GM18519 (cell line): ENCODE data around the gene MUC5AC.
"Not testable (repeated sequence)": the region's sequence is repeated elsewhere in the genome, so short reads cannot be mapped to it uniquely, and the experiment has no call there.

Experiments used
- ATAC-seq: cut with Tn5 transposase; IDR thresholded peaks from one replicate; pipeline ENCODE4 v1.9.1; 2021; ENCODE audit warnings: mild to moderate bottlenecking, moderate library complexity; ENCODE audit not compliant: unreplicated experiment, low FRiP score

Gene MUC5AC

DNA sequence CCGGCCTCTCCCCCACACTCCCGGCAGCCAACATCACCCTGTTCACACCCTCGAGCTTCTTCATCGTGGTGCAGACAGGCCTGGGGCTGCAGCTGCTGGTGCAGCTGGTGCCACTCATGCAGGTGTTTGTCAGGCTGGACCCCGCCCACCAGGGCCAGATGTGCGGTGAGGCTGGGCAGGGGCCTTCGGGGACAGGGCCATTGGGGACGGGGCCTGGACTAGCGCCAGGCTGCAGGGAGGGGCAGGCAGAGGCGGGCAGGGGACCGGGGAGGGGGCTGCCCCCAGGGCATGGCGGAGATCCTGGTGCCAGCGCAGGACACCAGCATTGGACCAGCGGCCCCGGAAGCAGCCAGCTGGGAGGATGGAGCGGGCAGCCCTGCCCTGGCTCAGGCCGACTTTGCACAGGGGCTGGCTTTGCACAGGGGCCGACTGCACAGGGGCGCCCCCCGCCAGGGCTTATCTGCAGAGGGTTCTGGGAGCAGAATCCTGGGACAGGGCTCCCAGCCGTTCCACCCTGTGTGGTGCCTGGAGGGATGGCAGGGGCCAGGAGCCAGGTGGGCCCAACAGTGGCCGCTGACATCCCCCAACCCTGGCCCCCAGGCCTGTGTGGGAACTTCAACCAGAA lies 73.8 kb downstream of the MUC5AC start:
- no peak for ATAC-seq

DNA sequence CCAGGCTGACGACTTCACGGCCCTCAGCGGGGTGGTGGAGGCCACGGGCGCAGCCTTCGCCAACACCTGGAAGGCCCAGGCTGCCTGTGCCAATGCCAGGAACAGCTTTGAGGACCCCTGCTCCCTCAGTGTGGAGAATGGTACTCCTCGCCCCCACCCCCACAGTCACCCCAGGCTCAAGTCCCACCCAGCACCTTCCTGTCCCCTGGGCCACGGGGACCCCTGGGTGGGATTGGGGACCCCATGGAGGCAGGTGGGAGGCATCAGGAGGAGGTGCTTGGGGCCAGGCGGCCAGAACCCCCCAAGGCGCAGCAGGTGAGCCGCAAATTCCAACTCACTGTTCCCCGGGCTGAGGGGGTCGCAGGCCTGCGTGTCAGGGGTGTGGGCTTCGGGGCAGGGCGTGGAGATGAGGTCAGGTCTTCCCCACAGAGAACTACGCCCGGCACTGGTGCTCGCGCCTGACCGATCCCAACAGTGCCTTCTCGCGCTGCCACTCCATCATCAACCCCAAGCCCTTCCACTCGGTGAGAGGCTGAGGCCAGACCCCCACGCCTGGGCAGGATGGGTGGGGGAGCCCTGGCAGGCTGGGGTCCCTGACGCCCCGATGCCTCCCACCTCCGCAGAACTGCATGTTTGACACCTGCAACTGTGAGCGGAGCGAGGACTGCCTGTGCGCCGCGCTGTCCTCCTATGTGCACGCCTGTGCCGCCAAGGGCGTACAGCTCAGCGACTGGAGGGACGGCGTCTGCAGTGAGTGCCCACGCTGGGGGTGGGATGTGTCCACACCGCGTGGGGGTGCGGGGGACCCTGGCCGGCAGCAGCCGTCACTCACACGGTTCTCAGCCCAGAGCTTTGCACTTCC lies 74.5 kb downstream of the MUC5AC start:
- ATAC-seq: no peak

DNA sequence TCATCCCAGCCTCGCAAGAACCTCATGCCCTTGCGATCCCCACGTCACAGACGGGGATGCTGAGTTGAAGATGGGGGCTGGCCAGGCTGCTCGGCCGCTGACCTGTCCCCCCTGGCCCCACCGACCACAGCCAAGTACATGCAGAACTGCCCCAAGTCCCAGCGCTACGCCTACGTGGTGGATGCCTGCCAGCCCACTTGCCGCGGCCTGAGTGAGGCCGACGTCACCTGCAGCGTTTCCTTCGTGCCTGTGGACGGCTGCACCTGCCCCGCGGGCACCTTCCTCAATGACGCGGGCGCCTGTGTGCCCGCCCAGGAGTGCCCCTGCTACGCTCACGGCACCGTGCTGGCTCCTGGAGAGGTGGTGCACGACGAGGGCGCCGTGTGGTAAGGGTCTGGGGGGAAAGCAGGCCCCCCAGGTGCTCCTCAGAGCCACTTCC lies 75.1 kb downstream of the MUC5AC start:
- no peak for ATAC-seq

DNA sequence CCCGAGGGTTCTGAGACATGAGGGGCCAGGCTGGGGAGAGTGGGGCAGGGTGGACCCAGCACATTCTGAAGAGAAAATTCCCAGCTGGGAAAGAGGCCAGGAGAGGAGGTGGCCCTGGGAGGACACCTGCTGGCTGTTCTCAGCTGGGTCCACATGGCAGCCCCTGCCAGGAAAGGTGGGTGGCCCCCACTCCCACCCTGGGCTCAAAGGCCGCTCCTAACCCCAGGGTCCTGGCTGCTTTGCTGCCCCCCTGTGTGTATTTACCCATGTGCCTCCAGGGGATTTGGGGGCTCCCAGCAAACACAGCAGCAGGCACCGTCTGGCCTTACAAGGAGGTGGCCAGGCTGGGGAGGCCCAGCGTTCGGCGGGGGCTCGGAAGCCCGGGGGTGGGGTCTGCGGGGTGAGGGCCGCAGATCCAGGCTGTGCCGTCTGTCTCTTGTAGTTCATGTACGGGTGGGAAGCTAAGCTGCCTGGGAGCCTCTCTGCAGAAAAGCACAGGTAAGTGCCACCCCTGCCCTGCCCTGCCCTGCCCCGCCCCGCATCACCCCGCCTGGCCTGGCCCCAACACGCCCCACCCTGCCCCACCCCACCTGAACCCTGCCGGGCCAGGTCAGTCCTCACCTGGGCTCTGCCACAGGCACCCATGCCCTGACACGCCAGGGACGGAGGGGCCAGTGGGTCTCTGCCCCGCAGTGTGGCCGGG lies 75.7 kb downstream of the MUC5AC start:
- ATAC-seq: no peak

DNA sequence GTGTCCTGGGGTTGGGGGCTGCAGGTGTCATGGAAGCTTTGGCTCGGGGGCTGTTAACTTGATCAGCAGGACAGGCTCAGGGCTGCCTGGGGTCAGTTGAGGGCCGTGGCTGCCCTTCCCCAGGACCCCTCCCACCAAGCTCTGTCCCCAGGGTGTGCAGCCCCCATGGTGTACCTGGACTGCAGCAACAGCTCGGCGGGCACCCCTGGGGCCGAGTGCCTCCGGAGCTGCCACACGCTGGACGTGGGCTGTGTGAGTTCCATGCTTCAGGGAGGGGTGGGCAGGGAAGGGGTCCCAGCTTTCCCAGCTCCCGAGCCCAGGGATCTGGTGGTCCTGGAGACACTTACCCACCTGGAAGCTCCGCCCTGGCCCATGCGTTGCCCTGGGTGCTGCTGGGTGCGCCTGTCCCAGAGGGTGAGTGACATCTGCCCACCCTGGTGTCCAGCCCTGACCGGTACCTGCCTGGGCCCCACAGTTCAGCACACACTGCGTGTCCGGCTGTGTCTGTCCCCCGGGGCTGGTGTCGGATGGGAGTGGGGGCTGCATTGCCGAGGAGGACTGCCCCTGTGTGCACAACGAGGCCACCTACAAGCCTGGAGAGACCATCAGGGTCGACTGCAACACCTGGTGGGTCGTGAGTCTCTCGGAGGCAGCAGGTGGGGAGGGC lies 76.4 kb downstream of the MUC5AC start:
- no peak for ATAC-seq

DNA sequence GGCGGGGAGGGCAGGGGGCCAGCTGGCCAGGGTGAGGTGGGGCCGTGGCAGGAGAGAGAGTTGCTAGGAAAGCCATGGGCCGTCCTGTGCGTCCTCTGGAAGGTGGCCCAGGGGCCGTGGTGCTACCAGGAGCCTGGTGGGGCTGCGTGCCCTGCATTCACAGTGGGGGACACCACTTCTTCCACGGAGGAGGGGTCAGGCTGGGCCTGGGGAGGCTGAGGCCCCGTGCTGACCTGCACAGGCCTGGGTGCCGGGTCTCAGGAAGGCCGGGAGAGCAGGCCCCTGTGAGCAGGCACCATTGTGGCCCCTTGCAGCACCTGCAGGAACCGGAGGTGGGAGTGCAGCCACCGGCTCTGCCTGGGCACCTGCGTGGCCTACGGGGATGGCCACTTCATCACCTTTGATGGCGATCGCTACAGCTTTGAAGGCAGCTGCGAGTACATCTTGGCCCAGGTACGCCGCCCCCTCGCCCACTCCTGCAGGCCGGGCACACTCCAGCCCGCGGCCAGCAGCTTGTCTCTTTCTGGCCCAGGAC lies 77.1 kb downstream of the MUC5AC start:
- ATAC-seq: no peak

DNA sequence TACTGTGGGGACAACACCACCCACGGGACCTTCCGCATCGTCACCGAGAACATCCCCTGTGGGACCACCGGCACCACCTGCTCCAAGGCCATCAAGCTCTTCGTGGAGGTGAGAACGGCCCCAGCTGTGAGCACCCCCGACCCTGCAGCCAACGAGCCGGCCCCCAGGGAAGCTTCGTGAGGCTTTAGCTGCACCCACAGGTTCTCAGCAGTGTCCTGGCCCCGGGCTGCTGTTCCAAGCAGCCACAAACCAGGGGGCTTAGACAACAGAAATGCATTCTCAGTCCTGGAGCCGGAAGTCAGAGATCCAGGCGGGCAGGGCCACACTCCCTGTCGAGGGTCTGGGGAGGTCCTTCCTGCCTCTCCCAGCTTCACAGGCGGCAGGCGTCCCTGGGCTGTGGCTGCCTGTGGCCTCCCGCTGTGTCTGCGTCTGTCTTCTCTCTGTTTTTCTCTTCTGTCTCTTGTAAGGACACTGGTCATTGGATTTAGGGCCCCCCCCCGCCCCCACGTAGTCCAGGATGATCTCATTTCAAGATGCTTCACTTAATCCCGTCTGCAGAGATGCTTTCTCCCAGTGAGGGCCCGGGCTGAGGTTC lies 77.7 kb downstream of the MUC5AC start:
- ATAC-seq: no peak

DNA sequence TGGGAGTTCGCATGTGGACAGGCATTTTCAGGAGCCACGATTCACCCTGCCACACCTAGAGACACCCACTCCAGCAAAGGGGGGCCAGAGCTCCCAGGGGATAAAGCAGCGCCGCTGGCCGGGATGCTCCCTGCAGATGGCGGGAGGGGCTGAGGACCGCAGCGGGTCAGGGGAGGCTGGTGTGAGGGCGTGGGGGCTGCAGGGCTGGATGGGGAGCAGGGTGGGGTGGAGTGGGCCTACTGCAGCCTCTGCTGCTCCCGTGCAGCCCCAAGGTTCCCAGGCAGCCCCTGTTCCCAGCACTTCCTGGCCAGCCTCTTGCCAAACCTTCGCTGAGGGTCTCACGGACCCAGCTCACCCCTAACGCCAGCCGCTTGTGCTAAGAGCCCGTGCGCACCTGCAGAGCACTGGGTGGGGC lies 78.2 kb downstream of the MUC5AC start:
- ATAC-seq: no peak

DNA sequence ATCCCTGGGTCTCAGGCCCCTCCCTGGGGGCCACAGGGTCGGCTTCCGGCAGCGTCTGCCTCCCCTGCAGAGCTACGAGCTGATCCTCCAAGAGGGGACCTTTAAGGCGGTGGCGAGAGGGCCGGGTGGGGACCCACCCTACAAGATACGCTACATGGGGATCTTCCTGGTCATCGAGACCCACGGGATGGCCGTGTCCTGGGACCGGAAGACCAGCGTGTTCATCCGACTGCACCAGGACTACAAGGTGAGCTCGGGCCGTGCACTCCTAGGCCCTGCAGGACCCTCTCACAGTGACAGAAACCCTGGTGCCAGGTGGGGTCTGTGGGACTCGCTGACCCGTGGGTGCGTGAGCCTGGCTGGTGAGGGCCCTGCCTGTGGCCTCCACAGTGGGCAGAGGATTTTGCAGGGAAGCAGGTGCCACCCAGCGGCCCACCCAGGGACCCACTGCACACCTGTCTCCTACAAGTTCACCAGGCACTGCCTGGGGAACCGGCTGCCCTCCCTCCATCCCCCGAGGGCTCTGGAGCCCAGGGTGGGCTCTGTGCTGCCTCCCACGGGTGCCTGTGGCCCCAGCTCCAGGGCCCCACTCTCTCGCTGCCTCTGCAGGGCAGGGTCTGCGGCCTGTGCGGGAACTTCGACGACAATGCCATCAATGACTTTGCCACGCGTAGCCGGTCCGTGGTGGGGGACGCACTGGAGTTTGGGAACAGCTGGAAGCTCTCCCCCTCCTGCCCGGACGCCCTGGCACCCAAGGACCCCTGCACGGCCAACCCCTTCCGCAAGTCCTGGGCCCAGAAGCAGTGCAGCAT lies 78.8 kb downstream of the MUC5AC start:
- no peak for ATAC-seq

DNA sequence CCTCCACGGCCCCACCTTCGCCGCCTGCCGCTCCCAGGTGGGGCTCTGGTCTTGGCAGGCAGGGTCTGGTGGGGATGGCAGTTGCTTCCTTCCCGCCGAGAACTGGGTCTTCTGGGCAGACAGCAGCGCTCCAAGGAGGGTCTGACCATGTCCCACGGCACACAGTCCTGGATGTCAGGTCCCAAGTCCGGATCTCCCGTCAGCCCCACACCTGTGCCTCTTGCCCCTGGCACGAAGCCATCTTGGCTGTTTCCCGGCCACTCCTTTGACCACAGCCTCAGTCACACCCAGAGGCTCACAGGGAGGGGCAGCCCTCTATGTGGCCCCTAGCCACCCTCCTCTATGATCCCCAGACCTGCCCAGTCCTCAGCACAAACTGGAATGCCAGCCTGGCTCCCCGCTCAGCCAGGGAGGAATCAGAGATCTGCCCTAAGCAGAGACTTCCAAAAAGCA lies 79.4 kb downstream of the MUC5AC start:
- ATAC-seq: no peak

DNA sequence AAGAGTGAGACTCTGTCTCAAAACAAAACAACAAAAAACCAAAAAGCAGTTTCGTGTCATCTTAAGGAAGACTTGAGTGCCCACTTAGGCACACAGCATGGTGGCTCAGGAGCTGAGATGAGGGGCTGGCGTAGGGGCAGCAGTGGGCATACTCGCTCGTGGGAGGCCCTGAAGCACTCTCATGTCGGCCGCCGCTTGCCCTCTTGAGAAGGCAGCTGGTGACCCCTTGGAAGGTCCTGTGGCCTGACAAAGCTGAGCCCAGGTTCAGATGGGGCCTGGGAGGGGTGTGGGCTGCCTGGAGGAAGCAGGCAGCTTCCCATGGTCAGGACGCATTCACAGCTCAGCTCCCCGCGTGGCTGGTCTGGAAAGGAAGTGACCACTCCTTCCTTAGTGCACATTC lies 80.1 kb downstream of the MUC5AC start:
- ATAC-seq: no peak

DNA sequence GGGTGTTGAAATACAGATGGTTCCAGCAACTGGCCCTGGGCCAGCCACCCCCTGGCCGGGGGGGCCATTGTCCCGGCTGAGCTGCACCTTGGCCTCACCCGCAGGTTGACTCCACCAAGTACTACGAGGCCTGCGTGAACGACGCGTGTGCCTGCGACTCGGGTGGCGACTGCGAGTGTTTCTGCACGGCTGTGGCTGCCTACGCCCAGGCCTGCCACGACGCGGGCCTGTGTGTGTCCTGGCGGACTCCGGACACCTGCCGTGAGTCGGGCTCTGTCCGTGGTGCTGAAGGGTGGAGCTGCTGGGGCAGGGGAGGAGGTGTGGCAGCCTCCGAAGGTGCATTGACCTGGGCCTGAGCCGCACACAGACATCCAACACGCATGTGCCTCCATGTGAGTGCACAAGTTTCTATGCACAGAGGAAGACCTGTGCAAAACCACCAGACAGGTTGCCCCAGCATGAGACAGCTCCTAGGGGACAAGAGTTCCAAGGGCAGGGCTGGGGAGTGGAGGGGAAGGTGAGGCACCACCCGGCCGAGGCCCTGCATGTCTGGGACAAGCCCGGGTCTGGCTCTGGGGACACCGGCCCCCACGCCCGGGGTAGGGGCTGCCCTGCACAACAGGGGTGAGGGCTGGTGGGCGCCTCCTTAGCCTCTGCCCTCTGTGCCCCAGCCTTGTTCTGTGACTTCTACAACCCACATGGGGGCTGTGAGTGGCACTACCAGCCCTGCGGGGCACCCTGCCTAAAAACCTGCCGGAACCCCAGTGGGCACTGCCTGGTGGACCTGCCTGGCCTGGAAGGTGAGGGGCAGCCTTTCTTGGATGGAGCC lies 81.2 kb downstream of the MUC5AC start:
- ATAC-seq: no peak

DNA sequence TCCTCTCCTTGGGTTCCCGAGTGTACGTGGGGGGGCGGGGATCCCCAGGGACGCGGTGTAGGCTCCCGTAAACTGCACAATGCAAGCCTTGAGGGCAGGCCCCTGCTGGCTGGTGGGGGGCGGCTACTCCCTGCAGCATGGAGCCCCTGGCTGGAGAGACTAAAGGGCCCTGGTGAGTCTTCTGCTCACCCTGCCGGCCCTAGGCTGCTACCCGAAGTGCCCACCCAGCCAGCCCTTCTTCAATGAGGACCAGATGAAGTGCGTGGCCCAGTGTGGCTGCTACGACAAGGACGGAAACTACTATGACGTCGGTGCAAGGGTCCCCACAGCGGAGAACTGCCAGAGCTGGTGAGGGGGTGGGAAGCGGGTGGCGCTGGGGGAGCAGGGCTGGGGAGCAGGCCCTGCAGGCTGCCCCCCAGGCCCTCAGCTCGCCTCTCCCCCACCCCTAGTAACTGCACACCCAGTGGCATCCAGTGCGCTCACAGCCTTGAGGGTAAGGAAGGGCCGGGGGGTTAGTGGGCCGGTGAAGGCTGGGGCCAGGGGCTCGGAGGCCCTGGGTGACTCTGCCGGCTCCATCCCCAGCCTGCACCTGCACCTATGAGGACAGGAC lies 81.9 kb downstream of the MUC5AC start:
- ATAC-seq: no peak

DNA sequence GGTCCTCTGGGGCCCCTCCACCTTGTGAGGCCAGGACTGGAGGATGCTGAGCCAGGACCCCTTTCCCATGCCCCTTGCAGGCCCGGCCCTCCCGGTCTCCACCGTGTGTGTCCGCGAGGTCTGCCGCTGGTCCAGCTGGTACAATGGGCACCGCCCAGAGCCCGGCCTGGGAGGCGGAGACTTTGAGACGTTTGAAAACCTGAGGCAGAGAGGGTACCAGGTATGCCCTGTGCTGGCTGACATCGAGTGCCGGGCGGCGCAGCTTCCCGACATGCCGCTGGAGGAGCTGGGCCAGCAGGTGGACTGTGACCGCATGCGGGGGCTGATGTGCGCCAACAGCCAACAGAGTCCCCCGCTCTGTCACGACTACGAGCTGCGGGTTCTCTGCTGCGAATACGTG lies 83.0 kb downstream of the MUC5AC start:
- no peak for ATAC-seq

DNA sequence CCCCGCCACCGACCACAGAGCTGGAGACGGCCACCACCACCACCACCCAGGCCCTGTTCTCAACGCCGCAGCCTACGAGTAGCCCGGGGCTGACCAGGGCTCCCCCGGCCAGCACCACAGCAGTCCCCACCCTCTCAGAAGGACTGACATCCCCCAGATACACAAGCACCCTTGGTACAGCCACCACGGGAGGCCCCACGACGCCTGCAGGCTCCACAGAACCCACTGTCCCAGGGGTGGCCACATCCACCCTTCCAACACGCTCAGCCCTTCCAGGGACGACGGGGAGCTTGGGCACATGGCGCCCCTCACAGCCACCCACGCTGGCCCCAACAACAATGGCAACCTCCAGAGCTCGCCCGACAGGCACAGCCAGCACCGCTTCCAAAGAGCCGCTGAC lies 84.0 kb downstream of the MUC5AC start:
- no peak for ATAC-seq

DNA sequence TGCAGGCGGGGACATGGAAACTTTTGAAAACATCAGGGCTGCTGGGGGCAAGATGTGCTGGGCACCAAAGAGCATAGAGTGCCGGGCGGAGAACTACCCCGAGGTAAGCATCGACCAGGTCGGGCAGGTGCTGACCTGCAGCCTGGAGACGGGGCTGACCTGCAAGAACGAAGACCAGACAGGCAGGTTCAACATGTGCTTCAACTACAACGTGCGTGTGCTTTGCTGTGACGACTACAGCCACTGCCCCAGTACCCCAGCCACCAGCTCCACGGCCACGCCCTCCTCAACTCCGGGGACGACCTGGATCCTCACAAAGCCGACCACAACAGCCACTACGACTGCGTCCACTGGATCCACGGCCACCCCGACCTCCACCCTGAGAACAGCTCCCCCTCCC lies 84.5 kb downstream of the MUC5AC start:
- ATAC-seq: no peak

DNA sequence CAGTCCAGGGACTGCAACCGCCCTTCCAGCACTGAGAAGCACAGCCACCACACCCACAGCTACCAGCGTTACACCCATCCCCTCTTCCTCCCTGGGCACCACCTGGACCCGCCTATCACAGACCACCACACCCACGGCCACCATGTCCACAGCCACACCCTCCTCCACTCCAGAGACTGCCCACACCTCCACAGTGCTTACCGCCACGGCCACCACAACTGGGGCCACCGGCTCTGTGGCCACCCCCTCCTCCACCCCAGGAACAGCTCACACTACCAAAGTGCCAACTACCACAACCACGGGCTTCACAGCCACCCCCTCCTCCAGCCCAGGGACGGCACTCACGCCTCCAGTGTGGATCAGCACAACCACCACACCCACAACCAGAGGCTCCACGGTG lies 85.0 kb downstream of the MUC5AC start:
- ATAC-seq: not testable (repeated sequence)

DNA sequence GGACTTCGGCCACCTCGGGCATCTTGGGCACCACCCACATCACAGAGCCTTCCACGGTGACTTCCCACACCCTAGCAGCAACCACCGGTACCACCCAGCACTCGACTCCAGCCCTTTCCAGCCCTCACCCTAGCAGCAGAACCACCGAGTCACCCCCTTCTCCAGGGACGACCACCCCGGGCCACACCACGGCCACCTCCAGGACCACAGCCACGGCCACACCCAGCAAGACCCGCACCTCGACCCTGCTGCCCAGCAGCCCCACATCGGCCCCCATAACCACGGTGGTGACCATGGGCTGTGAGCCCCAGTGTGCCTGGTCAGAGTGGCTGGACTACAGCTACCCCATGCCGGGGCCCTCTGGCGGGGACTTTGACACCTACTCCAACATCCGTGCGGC lies 85.8 kb downstream of the MUC5AC start:
- ATAC-seq: not testable (repeated sequence)
